Gastrocnemius medialis (tissue), 4 donors: ENCODE measurements around the gene CBS.
"Not testable (repeated sequence)": the region's sequence is repeated elsewhere in the genome, so short reads cannot be mapped to it uniquely, and the experiment has no call there.

Experiments used
- CTCF ChIP-seq, 5 experiments: fragments of 450-650 bp in 3 of 5; fragments of 200-600 bp in 2 of 5; sonication (generic) in 2 of 5; IDR thresholded peaks in 4 of 5; conservative IDR thresholded peaks in 1 of 5; 1 replicate in 4 of 5; 2 replicates in 1 of 5; pipeline ENCODE4 v1.5.1; 2016 to 2019; ENCODE audit warnings: antibody characterized with exemption in 5 of 5, mild to moderate bottlenecking in 3 of 5, moderate library complexity in 3 of 5
- POLR2A ChIP-seq, 2 donors: fragments of 450-650 bp; IDR thresholded peaks; one replicate each; pipeline ENCODE4 v1.6.1; 2017; ENCODE audit warnings: antibody characterized with exemption in 2 of 2, mild to moderate bottlenecking in 2 of 2, moderate library complexity in 2 of 2

- TF ChIP-seq CTCF (IDR thresholded peaks at IDR 0.05 in 4 of 5, conservative IDR thresholded peaks at IDR 0.05 in 1 of 5); POLR2A (IDR thresholded peaks at IDR 0.05): not testable (repeated sequence)
These were observed 22.5 kb downstream of the CBS start for GRCh38 chr21:43053112-43053511.
